Esophagus squamous epithelium (tissue), 4 donors: ENCODE data around the gene GLB1L3.

Experiments used
- CTCF ChIP-seq, 6 experiments: fragments of 450-650 bp in 4 of 6; fragments of 200-600 bp in 2 of 6; sonication (generic) in 2 of 6; IDR thresholded peaks; one replicate each; pipeline ENCODE4 v1.5.1; 2016 to 2019; ENCODE audit warnings: antibody characterized with exemption in 6 of 6, mild to moderate bottlenecking in 4 of 6, moderate library complexity in 4 of 6
- POLR2A ChIP-seq, 4 donors: fragments of 450-650 bp; IDR thresholded peaks; one replicate each; pipeline ENCODE4 v1.6.1; 2017; ENCODE audit warnings: antibody characterized with exemption in 4 of 4, mild to moderate bottlenecking in 4 of 4, moderate library complexity in 3 of 4

- peak in 3 of 6 experiments; percentile 36 to 54 (median 39) for TF ChIP-seq CTCF (IDR thresholded peaks at IDR 0.05)
- TF ChIP-seq POLR2A (IDR thresholded peaks at IDR 0.05) = no peak
Measured at GRCh38 chr11:134261626-134262488, 14.3 kb upstream of the GLB1L3 start.
